Iris pigment epithelial cell (primary cell): Measurements from ENCODE around the gene ZNF614.
"Not testable (repeated sequence)": the region's sequence is repeated elsewhere in the genome, so short reads cannot be mapped to it uniquely, and the experiment has no call there.

Experiments
- DNase-seq: peaks from one replicate; pipeline ENCODE4 v3.0.0-alpha.2; 2011; ENCODE audit warnings: low read depth

Gene ZNF614

GRCh38 chr19:51986309-51987291 is 41.6 kb downstream of the ZNF614 start, which contains the start of gene ZNF350:
Gene ZNF350, minus strand, starts transcription at chr19:51986840. Its CDS starts 12,480 bp downstream, at chr19:51974360.
- peak; percentile 99 for DNase-seq

DNA sequence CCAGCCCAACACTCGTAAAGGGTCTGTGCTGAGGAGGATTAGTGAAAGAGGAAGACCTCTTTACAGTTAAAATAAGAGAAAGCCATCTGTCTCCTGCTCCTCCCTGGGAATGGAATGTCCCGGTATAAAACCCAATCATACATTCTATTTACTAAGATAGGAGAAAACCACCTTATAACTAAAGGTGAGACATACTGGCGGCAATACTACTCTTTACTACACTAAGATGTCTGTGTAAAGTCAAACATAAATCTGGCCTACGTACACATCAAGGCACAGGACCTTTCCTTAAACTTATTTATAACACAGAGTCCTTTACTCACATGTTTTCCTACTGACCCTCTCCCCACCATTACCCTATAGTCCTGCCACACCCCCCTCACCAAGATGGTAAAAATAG is 44.8 kb downstream of the ZNF614 start:
- DNase-seq = no peak

- not testable (repeated sequence) for DNase-seq
Measured at GRCh38 chr19:51980926-51981325, 47.3 kb downstream of the ZNF614 start.

GRCh38 chr19:51980116-51980736 is 48.0 kb downstream of the ZNF614 start:
- DNase-seq = peak; percentile 82

GRCh38 chr19:51978882-51979281 is 49.3 kb downstream of the ZNF614 start:
- no peak for DNase-seq

DNA sequence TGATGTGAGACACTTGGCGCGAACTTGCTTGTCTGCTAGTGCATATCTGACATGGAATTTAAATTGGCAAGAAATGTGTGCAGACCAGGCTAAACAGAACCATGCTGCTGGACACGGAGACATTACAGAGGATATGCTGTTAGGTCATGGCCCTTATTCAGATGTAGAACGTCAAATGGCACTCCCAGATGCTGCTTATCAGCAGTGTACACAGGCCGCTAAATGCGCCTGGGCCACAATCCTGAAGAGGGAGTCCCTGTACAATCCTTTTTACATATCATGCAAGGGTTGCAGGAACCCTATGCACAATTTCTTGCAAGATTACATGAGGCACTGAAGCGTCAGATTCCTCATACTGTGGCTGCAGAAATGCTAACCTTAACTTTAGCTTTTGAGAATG is 50.8 kb downstream of the ZNF614 start:
- DNase-seq = no peak

GRCh38 chr19:51976852-51977251 is 51.3 kb downstream of the ZNF614 start:
- DNase-seq = no peak

GRCh38 chr19:51975787-51976186 is 52.4 kb downstream of the ZNF614 start:
- DNase-seq = not testable (repeated sequence)

GRCh38 chr19:51971624-51972023 is 56.6 kb downstream of the ZNF614 start:
- peak; percentile 10 for DNase-seq

DNA sequence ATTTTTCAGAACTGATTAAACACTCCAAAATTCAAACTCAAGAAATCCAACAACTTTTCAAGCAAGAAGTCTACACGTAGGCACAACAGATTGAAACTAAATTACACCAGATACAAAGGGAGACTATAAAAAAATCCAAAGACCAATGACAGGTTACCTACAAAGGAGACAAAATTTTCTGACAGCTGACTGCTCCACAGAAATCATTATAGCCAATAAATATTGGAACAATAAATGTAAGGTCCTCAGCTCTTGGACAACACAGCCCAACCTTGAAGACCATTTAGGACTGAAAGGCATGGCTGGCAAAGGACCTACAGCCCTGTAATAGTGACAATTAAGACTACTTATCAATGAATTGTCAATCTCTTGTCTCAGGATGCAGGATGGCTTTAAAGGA is 57.5 kb downstream of the ZNF614 start:
- no peak for DNase-seq

DNA sequence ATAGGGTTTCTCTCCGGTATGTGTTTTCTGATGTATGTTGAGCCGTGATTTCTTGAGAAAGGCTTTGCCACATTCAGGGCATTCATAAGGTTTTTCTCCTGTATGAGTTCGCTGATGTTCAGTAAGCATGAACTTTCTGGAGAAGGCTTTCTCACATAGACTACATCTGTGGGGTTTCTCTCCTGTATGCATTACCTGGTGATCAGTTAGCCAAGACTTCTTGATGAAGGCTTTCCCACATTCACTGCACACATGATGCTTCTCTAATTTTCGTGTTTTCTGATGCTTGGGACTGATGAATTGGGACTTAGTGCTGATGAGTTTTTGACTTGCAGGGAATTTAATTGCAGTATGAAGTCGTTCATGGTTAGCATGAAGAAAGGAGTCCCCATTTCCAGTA is 62.6 kb downstream of the ZNF614 start:
- no peak for DNase-seq
